Muscle layer of colon (tissue), 2 donors: ENCODE data around the gene FRMPD1.

ENCODE experiments used
- H3K27ac ChIP-seq: one replicate; pipeline ENCODE4 v1.7.0; 2013; ENCODE audit warnings: low read depth, mild to moderate bottlenecking, low read length, moderate library complexity
- H3K27me3 ChIP-seq, 2 donors: one replicate each; pipeline ENCODE4 v1.7.0; 2013; ENCODE audit warnings: low read length in 2 of 2, mild to moderate bottlenecking in 2 of 2; ENCODE audit not compliant: insufficient read depth in 2 of 2, control insufficient read depth in 1 of 2
- H3K36me3 ChIP-seq: one replicate; pipeline ENCODE4 v1.7.0; 2013; ENCODE audit warnings: mild to moderate bottlenecking, low read length; ENCODE audit not compliant: insufficient read depth
- H3K4me1 ChIP-seq: one replicate; pipeline ENCODE4 v1.7.0; 2013; ENCODE audit warnings: mild to moderate bottlenecking, low read length; ENCODE audit not compliant: insufficient read depth
- H3K4me3 ChIP-seq, 2 donors: one replicate each; pipeline ENCODE4 v1.7.0; 2013; ENCODE audit warnings: low read length in 2 of 2, low read depth in 1 of 2, mild to moderate bottlenecking in 1 of 2, moderate library complexity in 1 of 2
- H3K9ac ChIP-seq: one replicate; pipeline ENCODE4 v1.7.0; 2013; ENCODE audit warnings: low read length
- H3K9me3 ChIP-seq: one replicate; pipeline ENCODE4 v1.7.0; 2013; ENCODE audit warnings: mild to moderate bottlenecking, low read length
- donor health status: abdominal sarcoma.
- donor health status: Adenocarcinoma of cecum.

FRMPD1 gene

DNA sequence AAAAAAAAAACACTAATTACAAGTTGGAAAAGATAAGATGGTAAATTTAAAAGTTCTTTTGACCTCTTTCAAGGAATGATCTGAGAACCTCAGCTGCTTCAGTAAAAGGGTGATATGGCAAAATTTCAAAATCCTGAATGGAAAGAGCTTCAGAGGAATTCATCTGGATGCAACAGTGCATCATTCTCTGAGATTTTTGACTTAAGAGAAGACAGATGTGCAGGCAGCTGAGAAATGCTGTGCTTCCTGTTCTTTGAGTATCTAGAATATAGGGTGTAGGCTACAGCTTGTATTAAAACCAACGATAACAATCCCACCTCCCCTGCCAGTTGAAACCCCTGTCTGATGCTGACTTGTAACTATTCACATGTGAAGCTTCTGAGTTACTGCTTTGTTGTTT, 6.2 kb downstream of the FRMPD1 start:
- H3K27me3 ChIP-seq = peaks cover 16 to 24% of the 10 kb centered on the region in 2 donors
- H3K9me3 ChIP-seq = no peaks in the 10 kb centered on the region
- H3K9ac ChIP-seq = no peak overlapping the region
- H3K27ac ChIP-seq = no peak overlapping the region
- no peaks in the 10 kb centered on the region for H3K4me1 ChIP-seq
- H3K36me3 ChIP-seq = no peaks in the 10 kb centered on the region
- H3K4me3 ChIP-seq = no peak overlapping the region

DNA sequence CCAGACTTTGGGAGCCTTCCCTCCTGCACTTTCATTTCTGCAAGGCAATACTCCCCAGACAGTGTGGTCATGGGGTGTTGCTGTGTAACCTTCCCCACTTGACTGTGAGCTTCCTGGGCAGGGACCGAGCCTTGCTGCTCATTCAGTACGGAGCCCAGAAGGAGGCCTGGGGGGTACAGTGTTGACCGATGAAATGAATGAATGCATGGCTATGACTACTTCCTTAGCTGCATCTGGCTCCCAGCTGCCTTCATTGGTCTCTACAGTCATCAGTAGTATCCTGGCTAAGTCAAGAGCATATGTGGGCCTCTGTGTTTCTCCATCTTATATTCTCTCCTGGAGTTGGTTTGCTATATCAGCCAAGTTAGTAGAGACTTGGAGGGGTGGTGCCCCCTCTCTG, 9.9 kb downstream of the FRMPD1 start:
- Histone ChIP-seq H3K9ac (no peak overlapping the region), H3K9me3 (no peaks in the 10 kb centered on the region), H3K4me1 (no peaks in the 10 kb centered on the region), H3K27me3 (no peaks in the 10 kb centered on the region), H3K27ac (no peak overlapping the region), H3K36me3 (no peaks in the 10 kb centered on the region), H3K4me3 (no peak overlapping the region)

DNA sequence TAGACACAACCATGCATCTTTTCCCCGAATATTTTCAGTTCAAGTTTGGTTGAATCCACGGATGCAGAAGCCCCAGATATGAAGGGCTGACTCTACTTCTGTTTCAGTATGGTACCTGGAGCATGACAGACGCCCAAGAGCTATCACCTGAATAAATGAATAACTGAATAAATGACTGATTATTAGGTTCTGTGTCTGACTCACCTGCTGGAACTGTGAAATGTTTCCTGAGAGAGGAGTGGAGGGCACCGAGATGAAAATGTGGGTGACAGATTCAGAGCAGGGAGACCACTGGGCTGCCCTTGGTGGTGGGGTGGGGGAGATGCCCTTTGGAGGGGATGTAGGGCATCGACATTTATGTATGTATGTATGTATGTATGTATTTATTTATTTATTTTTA, 13.2 kb downstream of the FRMPD1 start:
- no peaks in the 10 kb centered on the region for H3K9me3 ChIP-seq
- H3K27me3 ChIP-seq = peaks cover 0 to 5% of the 10 kb centered on the region in 2 donors
- no peak overlapping the region for H3K4me3 ChIP-seq
- H3K4me1 ChIP-seq = no peaks in the 10 kb centered on the region
- H3K36me3 ChIP-seq = no peaks in the 10 kb centered on the region
- no peak overlapping the region for H3K9ac ChIP-seq
- no peak overlapping the region for H3K27ac ChIP-seq

DNA sequence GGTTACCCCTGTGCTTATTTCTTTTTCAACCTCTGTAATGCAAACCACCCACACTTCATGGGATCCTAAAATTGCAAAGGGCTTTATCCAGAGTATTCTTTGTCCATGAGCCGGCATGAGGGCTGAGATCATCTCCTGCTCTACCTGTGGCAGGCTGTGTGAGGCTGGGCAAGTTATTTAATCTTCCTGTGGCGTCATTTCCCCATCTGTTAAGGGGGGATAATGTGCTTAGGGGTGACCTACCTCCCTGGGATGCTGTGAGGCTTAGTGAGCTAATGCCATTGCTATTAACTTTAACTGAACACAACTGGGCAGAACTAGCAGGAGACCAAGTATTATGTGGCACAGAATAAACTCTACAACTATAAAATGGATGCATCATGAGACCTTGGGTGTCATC, 17.0 kb downstream of the FRMPD1 start:
- Histone ChIP-seq H3K36me3 (no peaks in the 10 kb centered on the region), H3K9ac (no peak overlapping the region), H3K4me1 (no peaks in the 10 kb centered on the region), H3K27ac (no peak overlapping the region), H3K4me3 (no peak overlapping the region), H3K27me3 (peaks cover 0 to 5% of the 10 kb centered on the region in 2 donors), H3K9me3 (no peaks in the 10 kb centered on the region)

DNA sequence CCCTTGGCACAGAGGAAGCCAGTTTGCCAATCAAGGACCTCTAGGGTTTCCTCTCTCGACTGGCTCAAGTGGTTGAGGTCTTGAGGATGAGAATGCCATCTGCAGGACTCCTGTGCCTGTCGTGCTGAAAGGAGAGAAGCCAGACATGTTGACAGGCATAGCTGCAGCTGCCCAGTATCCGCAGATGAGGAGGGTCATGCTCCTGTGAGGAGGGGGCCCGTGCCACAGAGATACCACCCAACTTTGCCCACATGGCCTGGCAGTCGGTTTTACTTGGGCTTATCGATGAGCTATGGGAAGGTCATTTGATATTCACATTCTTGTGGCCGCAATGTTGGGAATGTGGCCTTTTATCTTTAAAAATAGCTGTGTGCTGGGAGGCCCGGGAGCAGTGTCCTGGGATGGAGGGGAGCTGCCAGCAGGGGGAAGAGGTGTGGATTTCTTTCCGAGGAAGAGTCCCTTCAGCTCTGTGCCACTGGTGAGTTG, 17.4 kb downstream of the FRMPD1 start:
- Histone ChIP-seq H3K27me3 (peaks cover 0 to 5% of the 10 kb centered on the region in 2 donors), H3K9me3 (no peaks in the 10 kb centered on the region), H3K4me3 (no peak overlapping the region), H3K4me1 (no peaks in the 10 kb centered on the region), H3K36me3 (no peaks in the 10 kb centered on the region), H3K9ac (no peak overlapping the region), H3K27ac (no peak overlapping the region)

DNA sequence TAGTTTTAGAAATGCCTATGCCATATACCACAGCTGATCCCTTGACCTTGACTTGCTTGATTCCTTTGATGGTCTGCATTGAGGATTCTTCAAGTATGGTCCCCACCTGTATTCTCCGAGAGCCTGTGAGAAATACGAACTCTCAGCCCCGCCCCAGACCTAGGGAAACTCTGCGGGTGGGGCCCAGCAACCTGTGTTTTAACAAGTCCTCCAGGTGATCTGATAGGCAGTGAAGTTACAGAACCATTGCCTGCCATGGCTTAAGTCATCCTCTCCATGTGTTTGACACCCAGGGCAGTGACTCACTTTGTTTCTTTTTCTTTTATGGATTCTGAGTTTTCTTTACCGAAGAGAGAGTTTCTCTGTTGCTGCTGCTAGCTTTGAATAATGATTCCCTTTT, 18.5 kb downstream of the FRMPD1 start:
- Histone ChIP-seq H3K9me3 (no peaks in the 10 kb centered on the region), H3K36me3 (no peaks in the 10 kb centered on the region), H3K27me3 (peaks cover 0 to 5% of the 10 kb centered on the region in 2 donors)

DNA sequence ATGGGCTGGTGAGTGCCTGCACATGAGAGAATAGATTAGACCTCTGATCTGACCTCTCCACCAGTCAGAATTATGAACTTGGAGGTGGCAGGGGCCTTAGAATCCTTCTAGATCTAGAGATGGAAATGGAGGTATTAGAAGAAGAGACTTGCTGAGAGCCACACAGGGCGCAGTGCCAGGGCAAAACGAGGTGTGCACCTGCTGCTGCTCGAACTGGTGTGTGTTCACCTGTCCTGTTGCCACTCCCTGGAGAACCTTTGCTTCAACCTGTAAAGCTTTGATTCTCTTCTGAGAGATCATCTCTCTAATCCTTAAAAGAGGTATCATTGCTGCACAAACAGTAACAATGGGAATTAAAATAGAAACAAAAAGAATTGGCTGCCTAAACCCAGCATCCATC, 24.9 kb downstream of the FRMPD1 start:
- no peak overlapping the region for H3K4me3 ChIP-seq
- H3K27ac ChIP-seq = no peak overlapping the region
- no peaks in the 10 kb centered on the region for H3K9me3 ChIP-seq
- H3K36me3 ChIP-seq = no peaks in the 10 kb centered on the region
- no peak overlapping the region for H3K9ac ChIP-seq
- no peaks in the 10 kb centered on the region for H3K27me3 ChIP-seq
- H3K4me1 ChIP-seq = no peaks in the 10 kb centered on the region

More for the DNA sequence above, 18.5 kb downstream of the FRMPD1 start:
- Histone ChIP-seq H3K9ac (no peak overlapping the region), H3K27ac (no peak overlapping the region), H3K4me3 (no peak overlapping the region), H3K4me1 (no peaks in the 10 kb centered on the region)

DNA sequence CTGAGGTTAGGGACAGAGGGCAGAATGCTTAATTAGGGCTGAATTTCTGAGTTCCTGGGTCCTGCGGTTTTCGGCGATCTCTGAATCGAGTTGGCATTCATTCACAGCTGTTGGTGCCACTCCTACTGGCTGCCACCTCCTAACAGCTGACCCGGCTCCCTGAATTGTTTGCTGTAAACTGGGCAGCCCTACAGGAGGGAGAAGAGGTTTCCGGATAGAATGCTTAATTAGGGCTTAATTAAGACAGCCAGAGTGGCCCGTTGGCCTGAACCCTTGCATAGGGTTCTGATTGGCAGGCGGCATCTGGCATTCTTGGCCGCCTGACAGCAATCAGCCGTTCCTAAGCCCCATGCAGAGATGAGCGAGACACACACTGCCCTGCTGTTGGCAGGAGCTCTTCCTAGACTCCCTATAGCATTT, 25.7 kb downstream of the FRMPD1 start:
- Histone ChIP-seq H3K4me1 (no peaks in the 10 kb centered on the region), H3K9ac (no peak overlapping the region)

DNA sequence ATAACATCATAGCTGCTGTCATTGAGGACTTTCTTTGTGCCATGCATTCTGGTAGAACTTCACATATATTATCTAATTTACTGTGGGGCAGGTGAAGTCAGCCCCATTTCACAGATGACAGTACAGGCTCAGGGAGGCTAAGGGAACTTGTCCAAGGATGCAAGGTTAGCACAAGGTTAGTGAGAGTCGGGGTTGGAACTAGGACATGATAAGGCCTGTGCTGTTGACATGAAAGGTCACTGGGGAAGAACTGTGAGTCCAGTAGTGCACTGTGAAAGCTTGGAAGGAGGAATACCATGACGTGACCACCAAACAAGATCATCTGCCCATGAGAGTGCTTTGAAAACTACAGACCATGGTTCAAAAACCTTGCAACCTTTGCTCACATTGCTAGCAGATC, 26.7 kb downstream of the FRMPD1 start:
- Histone ChIP-seq H3K9ac (no peak overlapping the region), H3K9me3 (no peaks in the 10 kb centered on the region)

More for the DNA sequence above, 25.7 kb downstream of the FRMPD1 start:
- Histone ChIP-seq H3K4me3 (no peak overlapping the region), H3K9me3 (no peaks in the 10 kb centered on the region), H3K36me3 (no peaks in the 10 kb centered on the region), H3K27me3 (no peaks in the 10 kb centered on the region), H3K27ac (no peak overlapping the region)

DNA sequence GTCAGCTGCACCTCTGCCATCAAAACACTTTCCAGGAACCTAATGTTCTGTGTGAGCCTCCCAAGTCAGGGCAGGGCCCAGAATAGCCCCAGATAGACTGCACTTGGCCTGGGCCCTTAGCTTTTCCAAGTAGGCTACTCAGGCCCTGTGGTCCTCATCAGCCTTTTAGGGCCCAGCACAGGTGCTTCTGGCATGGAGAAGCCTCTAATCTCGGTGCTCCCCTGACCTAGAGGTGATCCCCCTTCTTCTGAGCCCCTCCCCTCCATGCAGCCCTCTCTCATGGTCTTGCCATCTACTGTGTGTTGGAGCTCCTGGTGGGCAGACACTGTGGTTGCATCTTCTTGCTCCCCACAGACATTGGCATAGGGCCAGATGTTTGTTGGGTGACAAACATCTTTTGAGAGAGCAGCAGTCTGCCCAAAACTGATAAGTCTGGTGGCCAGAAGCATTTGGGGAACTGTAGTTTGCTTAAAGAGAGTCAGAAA, 28.1 kb downstream of the FRMPD1 start:
- H3K27ac ChIP-seq = no peak overlapping the region
- no peak overlapping the region for H3K9ac ChIP-seq
- no peaks in the 10 kb centered on the region for H3K9me3 ChIP-seq

More for the DNA sequence above, 26.7 kb downstream of the FRMPD1 start:
- no peak overlapping the region for H3K4me3 ChIP-seq
- no peaks in the 10 kb centered on the region for H3K4me1 ChIP-seq
- H3K27me3 ChIP-seq = no peaks in the 10 kb centered on the region
- no peaks in the 10 kb centered on the region for H3K36me3 ChIP-seq
- H3K27ac ChIP-seq = no peak overlapping the region

DNA sequence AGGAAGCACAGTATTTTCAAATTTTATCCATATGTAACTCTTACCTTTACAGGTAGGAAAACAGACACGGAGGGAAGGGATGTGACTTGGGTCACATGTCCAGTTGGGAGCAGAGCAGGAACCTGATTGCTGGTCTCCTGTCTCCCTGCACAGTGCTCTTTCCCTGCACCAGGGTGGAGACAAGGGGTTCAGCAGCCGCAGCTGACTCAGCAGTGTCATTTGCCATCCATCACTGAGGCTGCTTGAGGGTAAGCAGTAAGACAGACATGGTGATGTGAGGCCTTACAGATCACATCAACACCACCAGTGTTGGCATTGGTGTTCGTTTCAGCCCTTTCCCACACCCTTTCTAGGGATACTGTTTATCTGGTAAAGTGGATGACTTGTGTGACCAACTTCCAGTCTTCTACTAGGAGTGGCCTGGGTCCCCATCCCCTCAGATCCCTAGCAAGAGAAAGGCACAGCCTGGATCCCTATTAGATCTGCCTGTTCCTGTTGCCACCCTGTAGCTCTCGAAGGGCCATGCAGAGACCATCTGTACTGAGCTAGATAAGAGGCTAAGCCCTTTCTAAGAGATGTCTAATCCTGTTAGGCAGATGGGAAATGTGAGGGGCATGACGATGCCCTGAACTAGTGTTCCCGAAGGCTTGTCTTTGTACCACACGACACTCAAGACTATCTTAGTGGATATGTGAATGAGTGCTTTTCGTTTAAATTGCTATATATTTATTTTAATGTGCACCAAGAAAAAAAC, 29.1 kb downstream of the FRMPD1 start:
- Histone ChIP-seq H3K4me1 (no peaks in the 10 kb centered on the region), H3K27me3 (no peaks in the 10 kb centered on the region), H3K36me3 (no peaks in the 10 kb centered on the region), H3K4me3 (no peak overlapping the region), H3K9ac (no peak overlapping the region), H3K9me3 (no peaks in the 10 kb centered on the region), H3K27ac (no peak overlapping the region)

More for the DNA sequence above, 28.1 kb downstream of the FRMPD1 start:
- Histone ChIP-seq H3K36me3 (no peaks in the 10 kb centered on the region), H3K4me1 (no peaks in the 10 kb centered on the region), H3K27me3 (no peaks in the 10 kb centered on the region), H3K4me3 (no peak overlapping the region)

DNA sequence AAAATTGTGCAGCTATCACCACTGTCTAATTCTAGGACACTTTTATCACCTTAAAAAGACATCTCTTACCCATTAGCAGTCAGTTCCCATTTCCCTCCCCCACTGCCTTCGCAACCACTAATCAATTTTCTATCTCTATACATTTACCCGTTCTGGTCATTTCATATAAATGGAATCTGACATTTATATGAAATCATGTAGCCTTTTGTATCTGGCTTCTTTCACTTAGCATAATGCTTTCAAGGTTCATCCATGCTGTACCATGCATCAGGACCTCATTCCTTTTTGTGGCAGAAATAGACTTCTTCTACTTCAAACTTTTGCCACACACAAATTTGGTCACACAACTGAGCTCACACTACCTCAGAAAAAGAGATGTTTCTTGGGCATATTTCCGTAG, 32.2 kb downstream of the FRMPD1 start:
- Histone ChIP-seq H3K27me3 (no peaks in the 10 kb centered on the region), H3K27ac (no peak overlapping the region), H3K9me3 (no peaks in the 10 kb centered on the region), H3K4me3 (no peak overlapping the region), H3K9ac (no peak overlapping the region), H3K36me3 (no peaks in the 10 kb centered on the region), H3K4me1 (no peaks in the 10 kb centered on the region)
